HL-60 (cell line): ENCODE results near the gene DYNC1I1.

Experiments used
- DNase-seq, 2 experiments: peaks; one replicate each; pipeline ENCODE4 v3.0.0-alpha.2; 2010 to 2020; ENCODE audit warnings: low read depth in 1 of 2, low spot score in 1 of 2
- H3K27ac ChIP-seq: fragments of 250-450 bp; sonication (Bioruptor Pico); replicated peaks from 2 replicates; pipeline ENCODE4 v1.5.1; 2020; ENCODE audit warnings: mild to moderate bottlenecking, moderate library complexity
- H3K27me3 ChIP-seq: fragments of 250-450 bp; sonication (Bioruptor Pico); 2 replicates; pipeline ENCODE4 v1.5.1; 2021; ENCODE audit warnings: mild to moderate bottlenecking, moderate library complexity; ENCODE audit not compliant: insufficient read depth, poor library complexity, severe bottlenecking
- H3K4me3 ChIP-seq: replicated peaks from 2 replicates; pipeline ENCODE4 v1.5.1; 2011; ENCODE audit warnings: mild to moderate bottlenecking, control low read depth, low read length; ENCODE audit not compliant: insufficient read depth
- CTCF ChIP-seq: IDR thresholded peaks from one replicate; pipeline ENCODE4 v1.5.1; 2011; ENCODE audit warnings: low read length, control low read depth, inconsistent platforms; ENCODE audit not compliant: insufficient read depth
- GABPA ChIP-seq: IDR thresholded peaks from 2 replicates; pipeline ENCODE4 v1.6.1; 2012; ENCODE audit warnings: low read depth
- POLR2AphosphoS5 ChIP-seq: IDR thresholded peaks from 2 replicates; pipeline ENCODE4 v1.6.1; 2012; ENCODE audit warnings: low read depth
- REST ChIP-seq: IDR thresholded peaks from 2 replicates; pipeline ENCODE4 v1.6.1; 2012; ENCODE audit warnings: low read depth; ENCODE audit not compliant: insufficient replicate concordance
- SPI1 ChIP-seq: IDR thresholded peaks from 2 replicates; pipeline ENCODE4 v1.6.1; 2012; ENCODE audit warnings: low read depth, mild to moderate bottlenecking, borderline replicate concordance

The DYNC1I1 gene

GRCh38 chr7:95957510-95957909 is 185.2 kb downstream of the DYNC1I1 start:
- Histone ChIP-seq H3K27ac (no peak overlapping the region), H3K27me3 (no peaks in the 10 kb centered on the region), H3K4me3 (no peak overlapping the region)
- TF ChIP-seq GABPA (no peak), REST (no peak), POLR2AphosphoS5 (no peak), SPI1 (no peak), CTCF (no peak)
- DNase-seq: no peak

- no peak overlapping the region for H3K4me3 ChIP-seq
- no peak for DNase-seq
- TF ChIP-seq CTCF: no peak
- TF ChIP-seq REST: no peak
- no peak for TF ChIP-seq POLR2AphosphoS5
- TF ChIP-seq SPI1: no peak
- TF ChIP-seq GABPA: no peak
- H3K27ac ChIP-seq: no peak overlapping the region
- no peaks in the 10 kb centered on the region for H3K27me3 ChIP-seq
Measured at GRCh38 chr7:95960706-95961244, 188.4 kb downstream of the DYNC1I1 start.

- H3K4me3 ChIP-seq: no peak overlapping the region
- H3K27me3 ChIP-seq: no peaks in the 10 kb centered on the region
- no peak for DNase-seq
- TF ChIP-seq CTCF (no peak), POLR2AphosphoS5 (no peak), REST (no peak), GABPA (no peak), SPI1 (no peak)
- no peak overlapping the region for H3K27ac ChIP-seq
Measured at GRCh38 chr7:95963446-95963990, 191.2 kb downstream of the DYNC1I1 start.
